Measurements from ENCODE around the gene FAM193B.
"Not testable (repeated sequence)": the region's sequence is repeated elsewhere in the genome, so short reads cannot be mapped to it uniquely, and the experiment has no call there.

Gene FAM193B

DNA sequence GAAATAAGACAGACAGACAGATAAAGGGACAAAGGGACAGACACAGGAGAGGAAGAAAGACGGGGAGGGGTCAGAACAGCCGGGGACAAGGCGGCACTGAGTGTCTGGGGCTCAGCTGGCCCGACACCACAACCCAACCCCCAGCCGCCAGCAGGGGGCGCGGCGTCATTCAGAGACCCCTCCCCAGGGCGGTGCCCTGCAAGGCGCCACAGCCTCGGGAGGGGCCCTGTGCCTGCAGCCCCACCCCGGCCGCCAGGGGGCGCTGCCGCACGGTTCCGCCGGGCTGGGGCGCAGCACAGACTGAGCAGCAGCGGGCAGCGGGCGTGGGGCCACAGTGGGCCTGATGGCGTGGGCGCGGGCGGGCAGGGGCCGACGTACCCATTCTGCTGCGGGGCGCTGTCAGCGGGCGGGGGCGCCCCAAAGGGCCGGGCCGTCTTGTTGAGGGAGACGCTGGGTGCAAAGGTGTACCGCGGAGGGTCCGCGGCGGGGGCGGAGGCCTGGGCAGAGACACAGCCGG is 62.9 kb downstream of the FAM193B start:
- peaks cover 22% of the 10 kb centered on the region for H3K36me3 Mint-ChIP-seq (ENCODE audit: low read depth)
- peak overlapping the region; percentile 20 for H3K27ac Mint-ChIP-seq
- H3K4me1 Mint-ChIP-seq (ENCODE audit: low read depth) = peaks cover 19% of the 10 kb centered on the region
- no peak for DNase-seq (ENCODE audit: low spot score)
- no peaks in the 10 kb centered on the region for H3K9me3 Mint-ChIP-seq
- H3K4me3 Mint-ChIP-seq = no peak overlapping the region
- H3K27me3 Mint-ChIP-seq (ENCODE audit: low read depth) = no peaks in the 10 kb centered on the region

DNA sequence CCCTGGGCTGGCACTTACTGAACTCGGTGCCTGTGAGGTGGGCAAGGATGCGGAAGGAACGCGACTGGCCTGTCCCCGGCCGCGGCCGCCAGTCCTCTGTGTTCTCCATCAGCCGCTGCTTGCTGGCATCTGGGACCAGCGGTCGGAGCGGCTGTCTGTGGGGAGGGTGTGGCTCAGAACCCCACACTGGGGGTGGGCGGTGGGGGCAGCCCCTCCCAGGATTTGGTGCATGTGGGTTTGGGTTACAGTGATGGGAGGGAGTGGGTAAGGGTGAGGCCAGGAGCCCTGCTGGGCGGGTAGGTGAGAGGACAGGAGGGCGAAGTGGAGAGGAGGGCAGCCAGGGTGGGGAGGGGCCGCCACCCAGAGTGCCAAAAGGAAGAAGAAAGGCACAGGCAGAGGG is 63.4 kb downstream of the FAM193B start:
- Mint-ChIP-seq H3K36me3 (ENCODE audit: low read depth) (peaks cover 22% of the 10 kb centered on the region), H3K27me3 (ENCODE audit: low read depth) (no peaks in the 10 kb centered on the region)
- DNase-seq (ENCODE audit: low spot score) = no peak

GRCh38 chr5:177490311-177490991 is 63.9 kb downstream of the FAM193B start:
- no peak for DNase-seq (ENCODE audit: low spot score)
- H3K4me1 Mint-ChIP-seq (ENCODE audit: low read depth) = peaks cover 12% of the 10 kb centered on the region
- no peaks in the 10 kb centered on the region for H3K9me3 Mint-ChIP-seq
- peak overlapping the region; percentile 41 for H3K27ac Mint-ChIP-seq
- peaks cover 22% of the 10 kb centered on the region for H3K36me3 Mint-ChIP-seq (ENCODE audit: low read depth)
- H3K4me3 Mint-ChIP-seq = no peak overlapping the region
- no peaks in the 10 kb centered on the region for H3K27me3 Mint-ChIP-seq (ENCODE audit: low read depth)

More for the DNA sequence above, 63.4 kb downstream of the FAM193B start:
- H3K4me3 Mint-ChIP-seq = no peak overlapping the region
- H3K4me1 Mint-ChIP-seq (ENCODE audit: low read depth) = peaks cover 16% of the 10 kb centered on the region
- H3K27ac Mint-ChIP-seq = peak overlapping the region; percentile 20
- H3K9me3 Mint-ChIP-seq = no peaks in the 10 kb centered on the region

GRCh38 chr5:177489119-177489716 is 65.1 kb downstream of the FAM193B start:
- Mint-ChIP-seq H3K4me3 (no peak overlapping the region), H3K4me1 (ENCODE audit: low read depth) (peaks cover 7% of the 10 kb centered on the region)

GRCh38 chr5:177487975-177488374 is 66.4 kb downstream of the FAM193B start:
- Mint-ChIP-seq H3K27ac (no peak overlapping the region), H3K9me3 (no peaks in the 10 kb centered on the region), H3K4me3 (no peak overlapping the region), H3K27me3 (ENCODE audit: low read depth) (no peaks in the 10 kb centered on the region), H3K36me3 (ENCODE audit: low read depth) (peaks cover 26% of the 10 kb centered on the region), H3K4me1 (ENCODE audit: low read depth) (peaks cover 2% of the 10 kb centered on the region)
- no peak for DNase-seq (ENCODE audit: low spot score)

More at GRCh38 chr5:177489119-177489716, 65.1 kb downstream of the FAM193B start:
- H3K36me3 Mint-ChIP-seq (ENCODE audit: low read depth) = peaks cover 26% of the 10 kb centered on the region
- no peak for DNase-seq (ENCODE audit: low spot score)
- H3K9me3 Mint-ChIP-seq = no peaks in the 10 kb centered on the region
- no peaks in the 10 kb centered on the region for H3K27me3 Mint-ChIP-seq (ENCODE audit: low read depth)
- H3K27ac Mint-ChIP-seq = no peak overlapping the region

GRCh38 chr5:177487144-177487543 is 67.2 kb downstream of the FAM193B start:
- H3K36me3 Mint-ChIP-seq (ENCODE audit: low read depth) = peaks cover 25% of the 10 kb centered on the region
- H3K27me3 Mint-ChIP-seq (ENCODE audit: low read depth) = no peaks in the 10 kb centered on the region
- DNase-seq (ENCODE audit: low spot score) = no peak
- H3K9me3 Mint-ChIP-seq = no peaks in the 10 kb centered on the region
- no peak overlapping the region for H3K4me3 Mint-ChIP-seq
- H3K4me1 Mint-ChIP-seq (ENCODE audit: low read depth) = no peaks in the 10 kb centered on the region
- no peak overlapping the region for H3K27ac Mint-ChIP-seq

DNA sequence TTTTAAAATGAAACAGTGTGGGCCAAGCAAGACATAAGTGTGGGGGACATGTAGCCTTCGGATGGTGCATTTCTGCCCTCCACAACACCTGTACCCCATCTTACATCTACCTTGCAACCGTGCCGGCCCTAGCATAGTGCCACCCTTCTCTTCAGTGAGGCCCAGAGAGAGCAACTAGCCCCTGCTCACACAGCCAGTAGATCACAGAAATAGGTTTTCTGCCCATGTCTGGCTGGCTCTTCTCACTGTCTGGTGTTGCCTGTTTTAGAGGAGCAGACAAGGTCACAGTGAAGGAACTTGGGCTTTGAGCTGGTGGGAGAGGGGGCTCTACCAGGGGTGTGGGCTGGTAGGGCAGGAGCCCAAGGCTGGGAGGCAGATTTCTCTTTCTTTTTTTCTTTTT is 68.1 kb downstream of the FAM193B start:
- peaks cover 24% of the 10 kb centered on the region for H3K36me3 Mint-ChIP-seq (ENCODE audit: low read depth)
- H3K4me1 Mint-ChIP-seq (ENCODE audit: low read depth) = no peaks in the 10 kb centered on the region
- DNase-seq (ENCODE audit: low spot score) = no peak
- no peaks in the 10 kb centered on the region for H3K27me3 Mint-ChIP-seq (ENCODE audit: low read depth)
- no peak overlapping the region for H3K27ac Mint-ChIP-seq
- no peaks in the 10 kb centered on the region for H3K9me3 Mint-ChIP-seq
- no peak overlapping the region for H3K4me3 Mint-ChIP-seq

DNA sequence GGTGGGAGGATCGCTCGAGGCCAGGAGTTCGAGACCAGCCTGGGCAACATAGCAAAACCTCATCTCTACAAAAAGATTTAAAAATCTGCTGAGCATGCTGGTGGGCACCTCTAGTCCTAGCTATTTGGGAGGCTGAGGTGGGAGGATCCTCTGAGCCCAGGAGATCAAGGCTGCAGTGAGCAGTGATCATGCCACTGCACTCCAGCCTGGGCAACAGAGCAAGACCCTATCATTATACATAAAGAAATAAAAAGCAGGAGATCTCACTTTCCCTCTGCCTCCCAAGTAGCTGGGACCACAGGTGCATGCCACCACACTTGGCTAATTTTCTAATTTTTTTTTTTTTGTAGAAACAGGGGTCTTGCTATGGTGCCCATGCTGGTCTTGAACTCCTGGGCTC is 68.6 kb downstream of the FAM193B start:
- H3K36me3 Mint-ChIP-seq (ENCODE audit: low read depth) = peaks cover 21% of the 10 kb centered on the region
- not testable (repeated sequence) for H3K27ac Mint-ChIP-seq; H3K4me3 Mint-ChIP-seq; H3K9me3 Mint-ChIP-seq; DNase-seq (ENCODE audit: low spot score); H3K27me3 Mint-ChIP-seq (ENCODE audit: low read depth); H3K4me1 Mint-ChIP-seq (ENCODE audit: low read depth)

- no peak for DNase-seq (ENCODE audit: low spot score)
- H3K27me3 Mint-ChIP-seq (ENCODE audit: low read depth) = no peaks in the 10 kb centered on the region
- peaks cover 15% of the 10 kb centered on the region for H3K36me3 Mint-ChIP-seq (ENCODE audit: low read depth)
- H3K9me3 Mint-ChIP-seq = no peaks in the 10 kb centered on the region
- H3K4me3 Mint-ChIP-seq = no peak overlapping the region
- peaks cover 2% of the 10 kb centered on the region for H3K4me1 Mint-ChIP-seq (ENCODE audit: low read depth)
- H3K27ac Mint-ChIP-seq = peak overlapping the region; percentile 16
Measured at GRCh38 chr5:177484902-177485549, 69.3 kb downstream of the FAM193B start.

GRCh38 chr5:177483994-177484901 is 70.1 kb downstream of the FAM193B start:
- H3K27ac Mint-ChIP-seq = peak overlapping the region; percentile 16

DNA sequence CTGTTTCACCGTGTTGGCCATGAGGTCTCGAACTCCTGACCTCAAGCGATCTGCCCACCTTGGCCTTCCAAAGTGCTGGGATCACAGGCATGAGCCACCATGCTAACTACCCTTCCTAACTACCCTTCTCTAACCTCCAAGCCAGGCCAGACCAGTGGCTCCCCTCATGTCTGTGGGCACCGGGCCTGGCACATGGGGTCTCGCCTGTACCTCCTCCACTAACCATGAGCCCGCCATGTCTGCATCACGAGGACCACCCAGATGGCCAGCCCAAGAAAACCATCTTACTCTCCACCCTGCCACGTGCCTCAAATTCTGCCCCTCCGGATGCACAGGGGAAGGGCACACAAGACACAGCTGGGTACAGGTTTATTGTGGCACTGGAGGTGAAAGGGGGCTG is 71.3 kb downstream of the FAM193B start:
- DNase-seq (ENCODE audit: low spot score) = no peak
- H3K4me3 Mint-ChIP-seq = no peak overlapping the region
- H3K4me1 Mint-ChIP-seq (ENCODE audit: low read depth) = peaks cover 16% of the 10 kb centered on the region
- no peaks in the 10 kb centered on the region for H3K27me3 Mint-ChIP-seq (ENCODE audit: low read depth)
- no peaks in the 10 kb centered on the region for H3K9me3 Mint-ChIP-seq
- peaks cover 12% of the 10 kb centered on the region for H3K36me3 Mint-ChIP-seq (ENCODE audit: low read depth)
- no peak overlapping the region for H3K27ac Mint-ChIP-seq

More at GRCh38 chr5:177483994-177484901, 70.1 kb downstream of the FAM193B start:
- Mint-ChIP-seq H3K9me3 (no peaks in the 10 kb centered on the region), H3K4me3 (no peak overlapping the region), H3K4me1 (ENCODE audit: low read depth) (peaks cover 8% of the 10 kb centered on the region), H3K36me3 (ENCODE audit: low read depth) (peaks cover 12% of the 10 kb centered on the region), H3K27me3 (ENCODE audit: low read depth) (no peaks in the 10 kb centered on the region)
- no peak for DNase-seq (ENCODE audit: low spot score)

GRCh38 chr5:177482359-177482795 is 72.0 kb downstream of the FAM193B start:
- H3K27ac Mint-ChIP-seq = peak overlapping the region; percentile 55

DNA sequence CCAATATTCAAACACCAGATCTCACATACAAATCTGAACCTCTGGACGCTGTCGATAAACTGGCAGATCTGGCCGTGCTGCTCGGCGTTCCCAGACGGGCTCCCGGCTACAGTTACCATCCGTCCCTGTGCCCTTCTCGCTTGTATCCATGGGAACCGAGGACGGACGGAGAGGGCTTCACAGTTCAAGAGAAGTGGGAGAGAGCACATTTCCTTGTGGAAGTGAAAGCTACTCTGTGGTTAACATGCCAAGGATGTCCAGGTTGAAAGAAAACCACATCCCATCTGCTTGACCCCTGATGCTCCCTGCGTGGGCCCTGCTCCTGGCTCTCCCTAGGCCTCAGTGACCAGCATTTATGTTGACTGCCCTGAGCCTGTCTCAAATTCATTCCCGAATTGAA is 74.6 kb downstream of the FAM193B start:
- Mint-ChIP-seq H3K9me3 (no peaks in the 10 kb centered on the region), H3K4me1 (ENCODE audit: low read depth) (peaks cover 29% of the 10 kb centered on the region), H3K4me3 (peak overlapping the region; percentile 19), H3K27ac (peak overlapping the region; percentile 75), H3K27me3 (ENCODE audit: low read depth) (no peaks in the 10 kb centered on the region), H3K36me3 (ENCODE audit: low read depth) (peaks cover 5% of the 10 kb centered on the region)
- no peak for DNase-seq (ENCODE audit: low spot score)

More at GRCh38 chr5:177482359-177482795, 72.0 kb downstream of the FAM193B start:
- Mint-ChIP-seq H3K9me3 (no peaks in the 10 kb centered on the region), H3K4me3 (no peak overlapping the region), H3K4me1 (ENCODE audit: low read depth) (peaks cover 16% of the 10 kb centered on the region), H3K27me3 (ENCODE audit: low read depth) (no peaks in the 10 kb centered on the region), H3K36me3 (ENCODE audit: low read depth) (peaks cover 11% of the 10 kb centered on the region)
- DNase-seq (ENCODE audit: low spot score) = no peak

Measured in T-helper 2 cell treated with Interferon-gamma antibody and Interleukin-4, amounts not matched to agents 5 μg/mL and 100 μg/mL, for 36 hours (primary cell).